H1 (cell line): ENCODE data around the gene MAP4. TPM values are rescaled to one million over a fixed set of nuclear protein-coding genes. Genes with fewer than 3 reads are reported as not detected.

ENCODE experiments used
- CBX5 ChIP-seq: fragments of 300-800, 300-1000 bp; sonication (generic); IDR thresholded peaks from 2 replicates; pipeline ENCODE4 v1.7.1; 2016; ENCODE audit warnings: antibody characterized with exemption, low read length, low read depth
- CHD7 ChIP-seq: fragments of 300-600 bp; sonication (generic); IDR thresholded peaks from 2 replicates; pipeline ENCODE4 v1.7.1; 2012; ENCODE audit warnings: low read length, moderate library complexity, mild to moderate bottlenecking, inconsistent platforms; ENCODE audit not compliant: insufficient replicate concordance
- HDAC2 ChIP-seq, 2 experiments: fragments of 300-600 bp in 1 of 2; sonication (generic) in 1 of 2; IDR thresholded peaks; 2 replicates each; pipeline ENCODE4 v1.6.1; 2011 to 2012; ENCODE audit warnings: low read depth in 2 of 2, low read length in 2 of 2, mild to moderate bottlenecking in 2 of 2, moderate library complexity in 2 of 2, borderline replicate concordance in 1 of 2, inconsistent platforms in 1 of 2
- KDM4A ChIP-seq: IDR thresholded peaks from one replicate; pipeline ENCODE4 v1.7.1; 2012; ENCODE audit warnings: low read depth, mild to moderate bottlenecking, moderate library complexity, low read length, inconsistent platforms; ENCODE audit not compliant: severe bottlenecking
- MAFK ChIP-seq: IDR thresholded peaks from 2 replicates; pipeline ENCODE4 v1.6.1; 2012; ENCODE audit warnings: low read depth, mild to moderate bottlenecking, improper control_type of control experiment, low read length
- MAX ChIP-seq: IDR thresholded peaks from 2 replicates; pipeline ENCODE4 v1.6.1; 2012; ENCODE audit warnings: inconsistent platforms
- NANOG ChIP-seq: IDR thresholded peaks from 2 replicates; pipeline ENCODE4 v1.6.1; 2011; ENCODE audit warnings: low read length, low read depth, mild to moderate bottlenecking, inconsistent platforms; ENCODE audit not compliant: insufficient read depth, poor library complexity, severe bottlenecking
- POU5F1 ChIP-seq: IDR thresholded peaks from 2 replicates; pipeline ENCODE4 v1.6.1; 2011; ENCODE audit warnings: low read depth, mild to moderate bottlenecking, low read length, moderate library complexity
- RBBP5 ChIP-seq: IDR thresholded peaks from 2 replicates; pipeline ENCODE4 v1.7.1; 2012; ENCODE audit warnings: low read depth, mild to moderate bottlenecking, inconsistent platforms, low read length, moderate library complexity, borderline replicate concordance
- polyA plus RNA-seq, 7 experiments: library from polyadenylated mRNA; depleted of rRNA in 3 of 7; stranded (reverse) in 5 of 7; unstranded in 2 of 7; fragments of >200 nt in 5 of 7; fragments of 200-250 nt in 2 of 7; gene quantifications; 1 replicate in 5 of 7; 2 replicates in 1 of 7; 4 replicates in 1 of 7; pipeline versions ENCODE4 v1.2.1 to v1.2.3, GENCODE V29; 2011 to 2013; ENCODE audit warnings: missing spikeins in 2 of 7, mixed read lengths in 2 of 7
- total RNA-seq: library from RNA; stranded (reverse); fragmentation: NEBNext Ultra II Directional; extraction: Animal tissue kit (Norgen Biotek cat#: 25700); gene quantifications from 2 replicates; pipeline ENCODE4 v1.2.1, GENCODE V29; 2021

Gene MAP4
- total and polyA plus RNA-seq, 2 of the 8 experiments (the other 6 are each of a cell fraction or from before 2014, with no cell fraction given) = 67.0 to 179 TPM

- TF ChIP-seq CHD7 (no peak), CBX5 (no peak), MAX (no peak), KDM4A (no peak), MAFK (no peak), POU5F1 (no peak), RBBP5 (no peak), HDAC2 (IDR thresholded peaks at IDR 0.05; ENCODE audit: borderline replicate concordance in 1 of 2, low read depth in 2 of 2, low read length in 2 of 2) (no peak), NANOG (no peak)
These were observed 107.5 kb downstream of the MAP4 start (continued) for GRCh38 chr3:47908744-47909143.
